Liver (tissue), 9 donors: ENCODE data around the gene SPACA9. TPM values are rescaled to one million over a fixed set of nuclear protein-coding genes. Genes with fewer than 3 reads are reported as not detected.

ENCODE experiments used
- DNase-seq: peaks from one replicate; pipeline ENCODE4 v3.0.0-alpha.2; 2017; ENCODE audit warnings: low spot score
- H3K27ac ChIP-seq, 2 donors: one replicate each; pipeline ENCODE4 v1.7.0; 2013; ENCODE audit warnings: inconsistent platforms in 2 of 2, low read length in 2 of 2, control low read depth in 1 of 2, low read depth in 1 of 2, mild to moderate bottlenecking in 1 of 2
- H3K27me3 ChIP-seq, 4 donors: one replicate each; pipeline versions ENCODE4 v1.6.1 to v1.7.0; 2013; ENCODE audit warnings: low read length in 3 of 4, inconsistent platforms in 1 of 4, mild to moderate bottlenecking in 1 of 4, moderate library complexity in 1 of 4; ENCODE audit not compliant: control insufficient read depth in 4 of 4, insufficient read depth in 4 of 4
- H3K36me3 ChIP-seq, 4 donors: one replicate each; pipeline versions ENCODE4 v1.6.1 to v1.7.0; 2013; ENCODE audit warnings: low read length in 3 of 4, mild to moderate bottlenecking in 3 of 4, low read depth in 1 of 4, moderate library complexity in 1 of 4; ENCODE audit not compliant: control insufficient read depth in 4 of 4, insufficient read depth in 3 of 4
- H3K4me1 ChIP-seq, 4 donors: one replicate each; pipeline versions ENCODE4 v1.6.1 to v1.7.0; 2013; ENCODE audit warnings: low read length in 3 of 4, mild to moderate bottlenecking in 3 of 4, moderate library complexity in 1 of 4; ENCODE audit not compliant: control insufficient read depth in 4 of 4, insufficient read depth in 4 of 4
- H3K4me3 ChIP-seq, 3 donors: one replicate each; pipeline versions ENCODE4 v1.6.1 to v1.7.0; 2013; ENCODE audit warnings: low read length in 3 of 3, control low read depth in 1 of 3, low read depth in 1 of 3, mild to moderate bottlenecking in 1 of 3
- H3K9ac ChIP-seq, 2 donors: one replicate each; pipeline ENCODE4 v1.7.0; 2013; ENCODE audit warnings: low read length in 2 of 2, mild to moderate bottlenecking in 2 of 2, moderate library complexity in 2 of 2, control low read depth in 1 of 2, low read depth in 1 of 2
- H3K9me3 ChIP-seq, 4 donors: one replicate each; pipeline versions ENCODE4 v1.6.1 to v1.7.0; 2013; ENCODE audit warnings: low read length in 3 of 4; ENCODE audit not compliant: control insufficient read depth in 4 of 4
- ATF3 ChIP-seq: IDR thresholded peaks from 2 replicates; pipeline ENCODE4 v1.6.1; 2016; ENCODE audit warnings: antibody characterized with exemption
- EGR1 ChIP-seq, 2 donors: IDR thresholded peaks; 2 replicates each; pipeline ENCODE4 v1.6.1; 2016 to 2018; ENCODE audit warnings: antibody characterized with exemption in 2 of 2, low read depth in 2 of 2
- FOXA1 ChIP-seq: IDR thresholded peaks from 2 replicates; pipeline ENCODE4 v1.6.1; 2016; ENCODE audit warnings: antibody characterized with exemption
- GABPA ChIP-seq, 2 donors: IDR thresholded peaks in 1 of 2; conservative IDR thresholded peaks in 1 of 2; 2 replicates each; pipeline ENCODE4 v1.6.1; 2016; ENCODE audit warnings: antibody characterized with exemption in 2 of 2, mild to moderate bottlenecking in 1 of 2, moderate library complexity in 1 of 2
- HNF4A ChIP-seq, 2 donors: conservative IDR thresholded peaks; 2 replicates each; pipeline ENCODE4 v1.6.1; 2016; ENCODE audit warnings: antibody characterized with exemption in 2 of 2, mild to moderate bottlenecking in 2 of 2
- HNF4G ChIP-seq: IDR thresholded peaks from 2 replicates; pipeline ENCODE4 v1.6.1; 2016; ENCODE audit warnings: antibody characterized with exemption
- MAX ChIP-seq: IDR thresholded peaks from 2 replicates; pipeline ENCODE4 v1.6.1; 2016; ENCODE audit warnings: antibody characterized with exemption
- NR2F2 ChIP-seq: IDR thresholded peaks from 2 replicates; pipeline ENCODE4 v1.6.1; 2016; ENCODE audit warnings: antibody characterized with exemption
- RAD21 ChIP-seq, 2 donors: IDR thresholded peaks; 2 replicates each; pipeline ENCODE4 v1.6.1; 2016; ENCODE audit warnings: antibody characterized with exemption in 2 of 2, mild to moderate bottlenecking in 2 of 2
- REST ChIP-seq: IDR thresholded peaks from 2 replicates; pipeline ENCODE4 v1.6.1; 2016; ENCODE audit warnings: antibody characterized with exemption, mild to moderate bottlenecking
- RXRA ChIP-seq, 2 donors: IDR thresholded peaks; 2 replicates each; pipeline ENCODE4 v1.6.1; 2017 to 2018; ENCODE audit warnings: antibody characterized with exemption in 2 of 2, mild to moderate bottlenecking in 1 of 2
- SP1 ChIP-seq: IDR thresholded peaks from 2 replicates; pipeline ENCODE4 v1.6.1; 2018; ENCODE audit warnings: antibody characterized with exemption, mild to moderate bottlenecking
- TAF1 ChIP-seq: conservative IDR thresholded peaks from 2 replicates; pipeline ENCODE4 v1.6.1; 2016; ENCODE audit warnings: antibody characterized with exemption, mild to moderate bottlenecking
- YY1 ChIP-seq: IDR thresholded peaks from 2 replicates; pipeline ENCODE4 v1.6.1; 2016; ENCODE audit warnings: antibody characterized with exemption, mild to moderate bottlenecking
- WGBS: extraction: QIAGEN DNeasy Blood & Tissue Kit; methylation state at CpG from one replicate; pipeline ENCODE4 v1.1.7; 2013; 5-methylcytosine and 5-hydroxymethylcytosine counted together
- polyA plus RNA-seq, 2 donors: library from polyadenylated mRNA; stranded (reverse) in 1 of 2; unstranded in 1 of 2; fragments of 200-250 nt in 1 of 2; fragments of >200 nt in 1 of 2; fragmentation: Nextera tagmentation in 1 of 2; extraction: Ambion mirVana in 1 of 2; gene quantifications; one replicate each; pipeline versions ENCODE4 v1.2.1 to v1.2.3, GENCODE V29; 2013 to 2015
- total RNA-seq, 2 donors: library from RNA; depleted of rRNA; stranded (reverse); fragments of >200 nt; gene quantifications; one replicate each; pipeline ENCODE4 v1.2.3, GENCODE V29; 2014
- TF ChIP-seq, protein P1 (sequence below): fragments of 150-350 bp; IDR thresholded peaks from 2 replicates; pipeline ENCODE4 v1.5.1; 2017; ENCODE audit warnings: improper control_type of control experiment, low read depth, low read length; ENCODE audit not compliant: missing input control
- donor health status: healthy.
- donor health status: healthy.
- donor health status: healthy.
- donor health status: healthy.
- donor health status: healthy.

SPACA9 gene
- total and polyA plus RNA-seq, 4 donors, result 0.67 to 1.3 (median 0.98) TPM

DNA sequence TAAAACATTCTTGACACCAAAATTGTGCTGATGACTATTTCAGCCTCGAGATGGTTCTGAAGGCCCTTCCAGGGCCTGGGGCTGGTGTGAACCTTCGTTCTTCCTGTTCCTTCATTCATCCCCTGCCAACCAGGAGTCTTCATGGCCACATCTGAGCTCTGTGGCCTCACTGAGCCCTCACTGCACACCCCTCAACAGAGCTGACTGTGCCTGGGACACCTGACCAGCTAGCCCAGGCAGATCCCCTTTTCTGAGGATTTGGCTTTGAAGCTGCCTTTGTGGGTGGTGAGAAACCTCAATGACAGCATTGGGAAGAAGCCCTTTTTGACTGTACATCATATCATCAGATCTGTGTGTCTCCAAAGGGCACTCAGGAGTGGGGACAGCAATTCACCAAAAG lies 14.4 kb upstream of the SPACA9 start (continued):
- no peak for TF ChIP-seq REST
- no peak for TF ChIP-seq RXRA (IDR thresholded peaks at IDR 0.05)

- Histone ChIP-seq H3K4me3 (no peak overlapping the region), H3K4me1 (no peaks in the 10 kb centered on the region), H3K9me3 (no peaks in the 10 kb centered on the region), H3K36me3 (no peaks in the 10 kb centered on the region), H3K9ac (no peak overlapping the region), H3K27me3 (no peaks in the 10 kb centered on the region), H3K27ac (no peak overlapping the region)
- WGBS, result 70% methylated on average over 8 of the region's 8 CpGs
- TF ChIP-seq FOXA1 (no peak), TAF1 (no peak), RXRA (IDR thresholded peaks at IDR 0.05) (no peak), SP1 (no peak), EGR1 (IDR thresholded peaks at IDR 0.05; ENCODE audit: low read depth in 2 of 2) (no peak), REST (no peak), HNF4A (conservative IDR thresholded peaks at IDR 0.05) (no peak), NR2F2 (no peak)
- no peak for DNase-seq
Observed at GRCh38 chr9:132864691-132865090, 14.0 kb upstream of the SPACA9 start.

GRCh38 chr9:132866898-132867297 lies 11.8 kb upstream of the SPACA9 start:
- 91% methylated on average over 8 of the region's 8 CpGs for WGBS
- DNase-seq, result no peak
- no peak for TF ChIP-seq HNF4G
- no peak for TF ChIP-seq YY1
- Histone ChIP-seq H3K27ac (no peak overlapping the region), H3K27me3 (no peaks in the 10 kb centered on the region), H3K9me3 (no peaks in the 10 kb centered on the region), H3K36me3 (no peaks in the 10 kb centered on the region), H3K4me1 (no peaks in the 10 kb centered on the region), H3K4me3 (no peak overlapping the region), H3K9ac (no peak overlapping the region)

GRCh38 chr9:132869266-132869665 lies 9.4 kb upstream of the SPACA9 start:
- no peak for TF ChIP-seq FOXA1
- TF ChIP-seq, protein P1, sequence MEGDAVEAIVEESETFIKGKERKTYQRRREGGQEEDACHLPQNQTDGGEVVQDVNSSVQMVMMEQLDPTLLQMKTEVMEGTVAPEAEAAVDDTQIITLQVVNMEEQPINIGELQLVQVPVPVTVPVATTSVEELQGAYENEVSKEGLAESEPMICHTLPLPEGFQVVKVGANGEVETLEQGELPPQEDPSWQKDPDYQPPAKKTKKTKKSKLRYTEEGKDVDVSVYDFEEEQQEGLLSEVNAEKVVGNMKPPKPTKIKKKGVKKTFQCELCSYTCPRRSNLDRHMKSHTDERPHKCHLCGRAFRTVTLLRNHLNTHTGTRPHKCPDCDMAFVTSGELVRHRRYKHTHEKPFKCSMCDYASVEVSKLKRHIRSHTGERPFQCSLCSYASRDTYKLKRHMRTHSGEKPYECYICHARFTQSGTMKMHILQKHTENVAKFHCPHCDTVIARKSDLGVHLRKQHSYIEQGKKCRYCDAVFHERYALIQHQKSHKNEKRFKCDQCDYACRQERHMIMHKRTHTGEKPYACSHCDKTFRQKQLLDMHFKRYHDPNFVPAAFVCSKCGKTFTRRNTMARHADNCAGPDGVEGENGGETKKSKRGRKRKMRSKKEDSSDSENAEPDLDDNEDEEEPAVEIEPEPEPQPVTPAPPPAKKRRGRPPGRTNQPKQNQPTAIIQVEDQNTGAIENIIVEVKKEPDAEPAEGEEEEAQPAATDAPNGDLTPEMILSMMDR, result no peak
- no peak for TF ChIP-seq NR2F2
- no peak for TF ChIP-seq TAF1
- TF ChIP-seq MAX, result no peak
- TF ChIP-seq GABPA (IDR thresholded peaks at IDR 0.05 in 1 of 2, conservative IDR thresholded peaks at IDR 0.05 in 1 of 2), result no peak
- no peak for TF ChIP-seq RXRA (IDR thresholded peaks at IDR 0.05)
- TF ChIP-seq EGR1 (IDR thresholded peaks at IDR 0.05; ENCODE audit: low read depth in 2 of 2), result no peak
- no peak for TF ChIP-seq ATF3
- TF ChIP-seq HNF4A (conservative IDR thresholded peaks at IDR 0.05), result no peak
- TF ChIP-seq YY1, result no peak
- no peak for TF ChIP-seq RAD21 (IDR thresholded peaks at IDR 0.05)
- Histone ChIP-seq H3K27ac (no peak overlapping the region), H3K9ac (no peak overlapping the region), H3K4me3 (no peak overlapping the region), H3K4me1 (no peaks in the 10 kb centered on the region), H3K27me3 (no peaks in the 10 kb centered on the region), H3K9me3 (no peaks in the 10 kb centered on the region), H3K36me3 (no peaks in the 10 kb centered on the region)
- 94% methylated on average over 9 of the region's 9 CpGs for WGBS
- DNase-seq, result no peak
